GM18951 (cell line): Measurements from ENCODE around the gene FYB1.
"Not testable (repeated sequence)": the region's sequence is repeated elsewhere in the genome, so short reads cannot be mapped to it uniquely, and the experiment has no call there.

Source experiments
- POLR2A ChIP-seq: IDR thresholded peaks from 4 replicates; pipeline ENCODE4 v1.6.1; 2011; ENCODE audit warnings: mild to moderate bottlenecking; ENCODE audit not compliant: insufficient read length, insufficient read depth; ENCODE audit errors: extremely low read depth
- in situ Hi-C: fragments of 300-500 bp; cut with MboI; formaldehyde crosslinking; loops from one replicate; pipeline ENCODE4 v1.12.0; 2022; ENCODE audit warnings: low sequenced_read_pairs, mixed read lengths, inconsistent platforms; ENCODE audit not compliant: unreplicated experiment

Gene FYB1

GRCh38 chr5:39249069-39249468, 29.7 kb upstream of the FYB1 start:
- no peak for TF ChIP-seq POLR2A
- in situ Hi-C loops: no loop called here

DNA sequence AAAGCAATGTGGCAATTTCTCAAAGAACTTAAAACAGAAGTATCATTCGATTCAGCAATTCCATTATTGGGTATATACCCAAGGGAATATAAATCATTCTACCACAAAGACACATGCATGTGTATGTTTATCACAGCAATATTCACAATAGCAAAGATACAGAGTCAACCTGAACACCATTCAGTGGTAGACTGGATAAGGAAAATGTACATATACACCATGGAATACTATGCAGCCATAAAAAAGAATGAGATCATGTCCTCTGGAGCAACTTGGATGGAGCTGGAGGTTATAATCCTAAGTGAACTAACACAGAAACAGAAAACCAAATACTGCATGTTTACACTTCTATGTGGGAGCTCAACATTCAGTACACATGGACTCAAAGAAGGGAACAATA, 21.4 kb upstream of the FYB1 start:
- in situ Hi-C loops: no loop called here
- TF ChIP-seq POLR2A: no peak

GRCh38 chr5:39238366-39239105, 19.2 kb upstream of the FYB1 start:
- in situ Hi-C loops: no loop called here

DNA sequence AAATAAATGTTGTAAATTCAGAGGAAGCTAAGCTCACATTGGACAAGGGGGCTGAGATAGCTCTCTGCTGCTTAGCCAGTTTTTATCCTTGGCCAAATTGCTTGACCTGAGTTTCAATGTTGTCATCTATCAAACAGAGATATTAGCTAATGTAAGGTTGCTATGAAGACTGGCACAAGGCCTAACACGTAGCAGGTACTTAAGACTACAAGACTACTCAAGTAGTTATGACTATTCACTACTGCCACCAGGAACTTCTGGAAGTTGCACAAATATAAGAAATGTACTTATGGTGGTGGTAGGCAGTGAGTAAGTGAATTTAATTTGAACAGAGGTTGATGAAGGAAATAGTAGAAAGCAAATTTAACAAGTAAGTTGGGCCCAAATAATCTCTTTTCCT, 17.4 kb upstream of the FYB1 start:
- TF ChIP-seq POLR2A: no peak
- in situ Hi-C loops: no loop called here

More at GRCh38 chr5:39238366-39239105, 19.2 kb upstream of the FYB1 start:
- TF ChIP-seq POLR2A: no peak

DNA sequence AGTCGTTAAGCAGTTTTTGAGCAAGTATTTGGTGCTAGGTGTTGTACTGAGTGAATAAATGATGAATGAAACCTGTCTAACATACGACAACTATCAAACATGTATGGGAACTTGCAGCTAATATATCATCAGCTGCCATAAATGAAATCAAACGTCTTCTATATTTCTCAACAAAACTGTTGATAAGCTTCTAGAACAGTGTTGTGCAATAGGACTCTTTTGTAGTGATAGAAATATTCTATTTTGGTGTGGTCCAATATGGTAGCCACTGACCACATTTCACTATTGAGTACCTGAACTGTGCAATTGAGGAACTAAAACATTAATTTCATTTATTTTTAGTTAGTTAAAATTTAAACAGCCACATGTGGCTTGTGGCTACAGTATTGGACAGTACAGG, 16.3 kb upstream of the FYB1 start:
- in situ Hi-C loops: no loop called here
- no peak for TF ChIP-seq POLR2A

- in situ Hi-C loops: not testable (repeated sequence)
Observed at GRCh38 chr5:39234494-39234893, 15.1 kb upstream of the FYB1 start.

DNA sequence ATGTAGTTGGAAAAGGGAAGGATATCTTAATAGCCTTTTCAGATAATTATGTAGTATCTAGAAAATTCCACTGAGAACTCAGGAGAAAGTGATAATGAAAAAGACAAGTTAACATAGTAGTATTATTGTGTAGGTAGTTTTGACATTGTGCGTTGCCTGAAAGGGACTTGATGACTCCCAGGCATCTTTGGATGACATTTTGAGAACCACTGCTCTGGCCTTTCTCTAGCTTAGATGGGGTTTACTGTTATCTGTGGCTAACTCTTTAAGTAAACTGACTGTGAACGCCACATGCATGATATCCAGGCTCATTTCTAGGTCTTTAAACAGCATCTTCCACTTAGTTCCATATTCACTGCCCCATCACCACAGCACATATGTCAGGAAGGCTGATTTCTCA, 14.4 kb upstream of the FYB1 start:
- in situ Hi-C loops: no loop called here
- TF ChIP-seq POLR2A: no peak

DNA sequence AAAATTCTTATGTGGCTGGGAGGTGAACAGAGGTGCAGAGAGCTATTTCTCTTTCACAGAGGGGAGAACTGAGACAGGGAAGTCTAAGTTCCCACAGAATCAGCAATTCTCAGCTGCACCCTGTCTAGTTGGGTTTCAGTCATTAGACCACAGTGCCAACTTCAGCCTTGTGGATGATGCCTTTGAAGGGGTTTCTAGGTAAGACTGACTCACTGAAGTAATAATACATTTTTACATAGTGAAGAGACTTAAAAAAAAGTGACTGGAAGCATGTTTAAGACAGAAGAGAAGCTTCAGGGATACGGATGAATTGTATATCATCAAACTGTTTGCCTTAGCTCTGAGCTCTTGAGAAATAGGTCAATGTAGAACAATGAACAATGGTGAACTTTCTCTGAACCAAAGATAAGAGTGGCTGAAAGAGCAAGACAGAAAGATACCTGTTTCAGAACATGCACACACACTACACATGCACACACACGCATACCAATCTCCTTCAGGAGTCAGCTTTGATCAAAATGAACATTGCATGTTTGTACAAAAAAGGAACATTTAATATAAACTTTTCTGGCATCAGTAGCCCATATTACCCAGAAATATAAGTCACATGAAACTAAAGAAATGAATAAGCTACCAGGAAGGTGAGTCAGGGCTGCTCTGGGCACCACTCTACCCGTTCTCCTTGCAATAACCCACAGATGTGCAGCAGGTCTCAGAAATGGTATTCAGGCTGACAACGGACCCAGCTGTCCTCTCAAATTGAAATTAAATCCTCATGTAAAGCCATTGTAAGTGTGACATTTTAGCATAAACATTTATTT, 12.6 kb upstream of the FYB1 start:
- TF ChIP-seq POLR2A: no peak
- in situ Hi-C loops: no loop called here

GRCh38 chr5:39228596-39228995, 9.2 kb upstream of the FYB1 start:
- in situ Hi-C loops: no loop called here
- no peak for TF ChIP-seq POLR2A

GRCh38 chr5:39226558-39226957, 7.2 kb upstream of the FYB1 start:
- in situ Hi-C loops: no loop called here
- TF ChIP-seq POLR2A: no peak

GRCh38 chr5:39226100-39226451, 6.7 kb upstream of the FYB1 start:
- TF ChIP-seq POLR2A: no peak
- in situ Hi-C loops: no loop called here

- in situ Hi-C loops: no loop called here
- no peak for TF ChIP-seq POLR2A
Observed at GRCh38 chr5:39225405-39226099, 6.2 kb upstream of the FYB1 start.

DNA sequence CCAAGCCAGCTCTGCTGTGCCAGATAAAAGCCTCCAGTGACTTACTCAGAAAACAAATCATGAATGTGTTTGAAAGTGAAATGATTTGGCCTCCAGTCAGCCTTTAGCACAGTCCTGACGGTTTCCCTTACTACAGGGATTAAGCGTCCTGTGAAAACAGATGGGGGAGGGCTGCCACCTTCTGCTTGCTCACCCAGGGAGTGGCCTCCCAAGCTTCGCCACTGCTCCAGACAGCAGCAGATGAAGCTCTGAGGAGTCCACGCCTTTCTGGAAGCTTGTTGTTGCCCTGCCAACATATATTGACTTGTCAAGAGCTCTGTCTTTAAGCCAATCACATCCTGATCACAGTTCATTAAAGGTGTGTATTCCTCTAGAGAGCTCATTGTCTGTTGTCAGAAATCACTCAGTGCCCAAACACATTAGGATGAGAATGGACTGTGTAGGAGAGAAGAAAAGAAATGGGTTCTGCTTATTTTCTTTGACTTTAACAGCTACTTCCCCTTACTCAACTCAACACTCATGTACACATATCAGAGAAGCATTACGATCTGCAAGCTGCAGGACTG, 4.9 kb upstream of the FYB1 start:
- no peak for TF ChIP-seq POLR2A
- in situ Hi-C loops: no loop called here

DNA sequence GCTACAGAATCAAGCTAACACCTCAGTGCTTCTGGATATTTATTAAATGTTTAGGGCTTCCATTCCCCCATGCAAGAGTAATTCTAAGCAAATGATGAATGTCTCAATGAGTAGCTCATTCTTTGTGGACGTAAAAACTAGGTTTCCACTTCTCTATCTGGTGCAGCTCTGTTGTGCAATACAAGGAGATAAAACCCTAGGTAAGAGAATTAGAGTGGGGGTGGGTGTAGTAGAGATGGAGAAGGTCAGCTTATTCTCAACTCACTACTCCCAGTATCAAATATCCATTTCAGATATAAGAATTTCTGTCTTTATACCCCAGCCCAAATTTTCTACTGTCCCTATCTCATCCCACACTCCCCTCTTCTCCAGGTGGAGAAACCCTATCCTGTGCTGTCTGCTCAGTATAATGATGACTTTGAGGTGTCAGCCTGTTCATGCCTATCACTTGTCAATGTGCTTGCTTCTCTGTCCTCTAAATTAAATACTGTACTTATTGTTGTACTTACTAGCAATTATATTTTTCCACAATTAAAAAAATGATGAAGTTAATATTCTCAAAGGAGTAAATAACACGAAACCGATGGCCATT, 4.3 kb upstream of the FYB1 start:
- in situ Hi-C loops: no loop called here
- TF ChIP-seq POLR2A: no peak

DNA sequence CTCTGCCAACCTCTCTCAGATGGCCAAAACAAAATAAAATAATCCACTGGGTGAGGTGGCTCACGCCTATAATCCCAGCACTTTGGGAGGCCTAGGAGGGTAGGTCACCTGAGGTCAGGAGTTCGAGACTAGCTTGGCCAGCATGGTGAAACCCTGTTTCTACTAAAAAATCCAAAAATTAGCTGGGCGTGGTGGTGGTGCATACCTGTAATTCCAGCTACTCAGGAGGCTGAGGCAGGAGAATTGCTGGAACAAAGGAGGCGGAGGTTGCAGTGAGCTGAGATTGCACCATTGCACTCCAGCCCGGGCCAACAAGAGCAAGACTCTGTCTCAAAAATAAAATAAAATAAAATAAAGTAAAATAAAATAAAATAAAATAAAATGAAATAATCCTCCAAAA, 2.3 kb upstream of the FYB1 start:
- in situ Hi-C loops: not testable (repeated sequence)
